Brain microvascular endothelial cell (primary cell): ENCODE data around the gene RPL7A.
"Not testable (repeated sequence)": the region's sequence is repeated elsewhere in the genome, so short reads cannot be mapped to it uniquely, and the experiment has no call there.

Experiments used
- DNase-seq: peaks from one replicate; pipeline ENCODE4 v3.0.0-alpha.2; 2020
- H3K27ac ChIP-seq: fragments of 250-450 bp; sonication (Bioruptor Pico); 2 replicates; pipeline ENCODE4 v1.5.1; 2020; ENCODE audit warnings: mild to moderate bottlenecking, moderate library complexity
- H3K27me3 ChIP-seq: fragments of 250-450 bp; sonication (Bioruptor Pico); replicated peaks from 2 replicates; pipeline ENCODE4 v1.5.1; 2020; ENCODE audit warnings: mild to moderate bottlenecking
- H3K36me3 ChIP-seq: fragments of 250-450 bp; sonication (Bioruptor Pico); replicated peaks from 2 replicates; pipeline ENCODE4 v1.5.1; 2020; ENCODE audit warnings: mild to moderate bottlenecking
- H3K4me3 ChIP-seq: 2 replicates; pipeline ENCODE4 v1.5.1; 2011; ENCODE audit warnings: low read depth, mild to moderate bottlenecking, control low read depth, low read length, moderate library complexity
- CTCF ChIP-seq: IDR thresholded peaks from 2 replicates; pipeline ENCODE4 v1.5.1; 2011; ENCODE audit warnings: low read depth, mild to moderate bottlenecking, moderate library complexity, low read length, control low read depth, inconsistent platforms; ENCODE audit errors: missing control alignments
- in situ Hi-C: cut with HindIII; loops from 2 replicates; pipeline ENCODE4 v1.10.0; 2017; ENCODE audit warnings: low sequenced_read_pairs, low pct_ligation_motif_present

RPL7A gene

DNA sequence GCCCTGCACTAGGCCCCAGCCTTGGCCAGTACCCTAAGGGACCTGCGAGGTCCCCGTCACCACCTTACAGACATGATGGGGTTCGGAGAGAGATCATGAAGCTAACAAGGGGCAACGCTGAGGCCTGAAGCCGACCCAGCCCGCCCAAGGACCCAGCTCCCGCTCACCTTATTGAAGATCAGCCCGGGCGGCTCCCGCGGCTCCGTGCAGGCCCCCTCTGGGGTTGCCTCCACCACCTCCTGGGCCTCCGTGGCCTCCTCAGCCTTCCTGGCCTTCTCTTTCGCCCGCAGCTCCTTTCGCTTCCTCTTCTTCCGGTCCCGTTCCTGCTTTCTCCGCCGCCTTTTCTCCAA lies 15.7 kb upstream of the RPL7A start:
- no peak overlapping the region for H3K27ac ChIP-seq
- H3K36me3 ChIP-seq, result peaks cover 43% of the 10 kb centered on the region
- H3K4me3 ChIP-seq, result no peak overlapping the region
- in situ Hi-C loops, result no loop called here
- TF ChIP-seq CTCF, result no peak
- no peak for DNase-seq
- no peaks in the 10 kb centered on the region for H3K27me3 ChIP-seq

- DNase-seq, result no peak
- H3K4me3 ChIP-seq, result no peak overlapping the region
- H3K27me3 ChIP-seq, result no peaks in the 10 kb centered on the region
- H3K36me3 ChIP-seq, result peaks cover 43% of the 10 kb centered on the region
- no peak overlapping the region for H3K27ac ChIP-seq
- no peak for TF ChIP-seq CTCF
- in situ Hi-C loops, result no loop called here
Measured at GRCh38 chr9:133333011-133333410, 15.0 kb upstream of the RPL7A start.

GRCh38 chr9:133333566-133333965 lies 14.5 kb upstream of the RPL7A start:
- Histone ChIP-seq H3K27me3 (no peaks in the 10 kb centered on the region), H3K27ac (no peak overlapping the region), H3K4me3 (no peak overlapping the region), H3K36me3 (peaks cover 43% of the 10 kb centered on the region)
- in situ Hi-C loops, result no loop called here
- DNase-seq, result no peak
- peak; percentile 18 for TF ChIP-seq CTCF

GRCh38 chr9:133334161-133334560 lies 13.9 kb upstream of the RPL7A start:
- DNase-seq, result no peak
- Histone ChIP-seq H3K36me3 (peaks cover 43% of the 10 kb centered on the region), H3K27me3 (no peaks in the 10 kb centered on the region), H3K4me3 (no peak overlapping the region), H3K27ac (no peak overlapping the region)
- in situ Hi-C loops, result no loop called here
- no peak for TF ChIP-seq CTCF

DNA sequence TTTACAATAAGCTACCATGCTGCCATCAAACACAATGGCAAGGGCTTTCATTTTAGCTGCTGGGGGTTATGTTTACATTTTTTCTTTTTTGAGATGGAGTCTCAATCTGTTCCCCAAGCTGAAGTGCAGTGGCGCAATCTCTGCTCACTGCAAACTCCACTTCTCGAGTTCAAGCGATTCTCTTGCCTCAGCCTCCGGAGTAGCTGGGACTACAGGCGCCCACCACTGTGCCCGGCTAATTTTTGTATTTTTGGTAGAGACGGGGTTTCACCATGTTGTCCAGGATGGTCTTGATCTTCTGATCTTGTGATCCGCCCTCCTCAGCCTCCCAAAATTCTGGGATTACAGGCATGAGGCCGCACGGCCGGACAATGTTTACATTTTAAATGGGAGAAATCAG lies 13.1 kb upstream of the RPL7A start:
- H3K27ac ChIP-seq, in situ Hi-C loops: not testable (repeated sequence)
- H3K36me3 ChIP-seq, result peaks cover 43% of the 10 kb centered on the region

GRCh38 chr9:133335924-133336811 lies 11.8 kb upstream of the RPL7A start, which contains the start of gene SURF6:
Gene SURF6, minus strand, starts transcription at chr9:133336188. Its CDS starts 56 bp downstream, at chr9:133336132.
- TF ChIP-seq CTCF, result no peak
- Histone ChIP-seq H3K27me3 (no peaks in the 10 kb centered on the region), H3K4me3 (peak within 1 kb of the TSS; percentile 96), H3K36me3 (peaks cover 44% of the 10 kb centered on the region), H3K27ac (peak within 1 kb of the TSS; percentile 47)
- DNase-seq, result peak; percentile 82
- in situ Hi-C loops, result no loop called here

More for the DNA sequence above, 13.1 kb upstream of the RPL7A start:
- H3K27me3 ChIP-seq, DNase-seq: not testable (repeated sequence)
- peak overlapping the region; percentile 96 for H3K4me3 ChIP-seq
